ENCODE data around the gene PLCB1.

DNA sequence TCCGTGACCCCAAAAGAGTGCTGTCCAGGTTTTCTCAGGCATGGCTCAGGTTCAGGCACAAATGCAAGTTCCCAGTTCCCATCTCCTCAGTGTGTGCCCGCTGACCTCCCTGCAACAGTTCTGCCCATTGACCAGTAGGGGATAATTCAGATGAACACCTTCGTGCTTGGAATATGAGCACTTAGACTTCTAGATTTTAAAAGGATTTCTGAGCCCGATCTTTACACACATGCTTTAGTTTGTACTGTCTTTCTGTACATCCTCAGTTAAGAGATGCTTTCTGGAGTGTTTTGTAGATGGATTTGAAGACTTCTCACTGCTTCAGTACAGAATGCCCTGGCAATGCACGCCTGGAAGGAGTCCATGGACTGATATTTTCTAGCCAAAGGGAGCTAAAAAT is 697.2 kb downstream of the PLCB1 start:
- no peak for TF ChIP-seq EZH2 (IDR thresholded peaks at IDR 0.05; ENCODE audit: low read depth, unreplicated experiment)
- peak; percentile 32 to 50 for TF ChIP-seq CTCF (conservative IDR thresholded peaks at IDR 0.05; ENCODE audit: low read depth in 2 of 2)
- TF ChIP-seq NANOG (IDR thresholded peaks at IDR 0.05; ENCODE audit: borderline replicate concordance): no peak
- TF ChIP-seq POLR2AphosphoS5 (IDR thresholded peaks at IDR 0.05; ENCODE audit: low read depth): no peak
- no peak for TF ChIP-seq JUNB (IDR thresholded peaks at IDR 0.05; ENCODE audit: unreplicated experiment)
- TF ChIP-seq ZNF331 (CRISPR knock-in tag; IDR thresholded peaks at IDR 0.05; ENCODE audit: low read depth): no peak
- TF ChIP-seq, protein P1, sequence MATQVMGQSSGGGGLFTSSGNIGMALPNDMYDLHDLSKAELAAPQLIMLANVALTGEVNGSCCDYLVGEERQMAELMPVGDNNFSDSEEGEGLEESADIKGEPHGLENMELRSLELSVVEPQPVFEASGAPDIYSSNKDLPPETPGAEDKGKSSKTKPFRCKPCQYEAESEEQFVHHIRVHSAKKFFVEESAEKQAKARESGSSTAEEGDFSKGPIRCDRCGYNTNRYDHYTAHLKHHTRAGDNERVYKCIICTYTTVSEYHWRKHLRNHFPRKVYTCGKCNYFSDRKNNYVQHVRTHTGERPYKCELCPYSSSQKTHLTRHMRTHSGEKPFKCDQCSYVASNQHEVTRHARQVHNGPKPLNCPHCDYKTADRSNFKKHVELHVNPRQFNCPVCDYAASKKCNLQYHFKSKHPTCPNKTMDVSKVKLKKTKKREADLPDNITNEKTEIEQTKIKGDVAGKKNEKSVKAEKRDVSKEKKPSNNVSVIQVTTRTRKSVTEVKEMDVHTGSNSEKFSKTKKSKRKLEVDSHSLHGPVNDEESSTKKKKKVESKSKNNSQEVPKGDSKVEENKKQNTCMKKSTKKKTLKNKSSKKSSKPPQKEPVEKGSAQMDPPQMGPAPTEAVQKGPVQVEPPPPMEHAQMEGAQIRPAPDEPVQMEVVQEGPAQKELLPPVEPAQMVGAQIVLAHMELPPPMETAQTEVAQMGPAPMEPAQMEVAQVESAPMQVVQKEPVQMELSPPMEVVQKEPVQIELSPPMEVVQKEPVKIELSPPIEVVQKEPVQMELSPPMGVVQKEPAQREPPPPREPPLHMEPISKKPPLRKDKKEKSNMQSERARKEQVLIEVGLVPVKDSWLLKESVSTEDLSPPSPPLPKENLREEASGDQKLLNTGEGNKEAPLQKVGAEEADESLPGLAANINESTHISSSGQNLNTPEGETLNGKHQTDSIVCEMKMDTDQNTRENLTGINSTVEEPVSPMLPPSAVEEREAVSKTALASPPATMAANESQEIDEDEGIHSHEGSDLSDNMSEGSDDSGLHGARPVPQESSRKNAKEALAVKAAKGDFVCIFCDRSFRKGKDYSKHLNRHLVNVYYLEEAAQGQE (IDR thresholded peaks at IDR 0.05; ENCODE audit: unreplicated experiment): no peak
